ENCODE results near the gene NDE1.
"Not testable (repeated sequence)": the region's sequence is repeated elsewhere in the genome, so short reads cannot be mapped to it uniquely, and the experiment has no call there.

DNA sequence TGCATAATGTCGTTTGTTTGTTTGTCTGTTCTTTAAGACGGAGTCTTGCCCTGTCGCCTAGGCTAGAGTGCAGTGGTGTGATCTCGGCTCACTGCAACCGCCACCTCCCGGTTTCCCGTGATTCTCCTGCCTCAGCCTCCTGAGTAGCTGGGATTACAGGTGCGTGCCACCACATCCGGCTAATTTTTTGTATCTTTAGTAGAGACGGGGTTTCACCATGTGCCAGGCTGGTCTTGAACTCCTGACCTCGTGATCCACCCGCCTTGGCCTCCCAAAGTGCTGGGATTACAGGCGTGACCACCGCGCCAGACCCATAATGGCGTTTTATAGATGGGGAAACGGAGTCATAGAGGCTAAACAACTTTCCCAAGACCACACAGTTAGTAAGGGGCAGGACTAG, 734 bp upstream of the NDE1 start:
- TF ChIP-seq POLR2A, EP300 (IDR thresholded peaks at IDR 0.05): not testable (repeated sequence)
- TF ChIP-seq, protein P1, sequence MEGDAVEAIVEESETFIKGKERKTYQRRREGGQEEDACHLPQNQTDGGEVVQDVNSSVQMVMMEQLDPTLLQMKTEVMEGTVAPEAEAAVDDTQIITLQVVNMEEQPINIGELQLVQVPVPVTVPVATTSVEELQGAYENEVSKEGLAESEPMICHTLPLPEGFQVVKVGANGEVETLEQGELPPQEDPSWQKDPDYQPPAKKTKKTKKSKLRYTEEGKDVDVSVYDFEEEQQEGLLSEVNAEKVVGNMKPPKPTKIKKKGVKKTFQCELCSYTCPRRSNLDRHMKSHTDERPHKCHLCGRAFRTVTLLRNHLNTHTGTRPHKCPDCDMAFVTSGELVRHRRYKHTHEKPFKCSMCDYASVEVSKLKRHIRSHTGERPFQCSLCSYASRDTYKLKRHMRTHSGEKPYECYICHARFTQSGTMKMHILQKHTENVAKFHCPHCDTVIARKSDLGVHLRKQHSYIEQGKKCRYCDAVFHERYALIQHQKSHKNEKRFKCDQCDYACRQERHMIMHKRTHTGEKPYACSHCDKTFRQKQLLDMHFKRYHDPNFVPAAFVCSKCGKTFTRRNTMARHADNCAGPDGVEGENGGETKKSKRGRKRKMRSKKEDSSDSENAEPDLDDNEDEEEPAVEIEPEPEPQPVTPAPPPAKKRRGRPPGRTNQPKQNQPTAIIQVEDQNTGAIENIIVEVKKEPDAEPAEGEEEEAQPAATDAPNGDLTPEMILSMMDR (IDR thresholded peaks at IDR 0.05) = not testable (repeated sequence)

Measured in stomach (tissue), 4 donors.